A549 (cell line): Measurements from ENCODE around the gene ALDH16A1.

Experiments
- CBX8 ChIP-seq: fragments of 200-600 bp; sonication (generic); IDR thresholded peaks from 2 replicates; pipeline ENCODE4 v1.6.1; 2016
- CTCF ChIP-seq: fragments of >200 bp; sonication (Bioruptor Twin); formaldehyde crosslinking; IDR thresholded peaks from 3 replicates; pipeline ENCODE4 v1.5.1; 2016
- EP300 ChIP-seq, 2 experiments: fragments of >200 bp; sonication (Bioruptor Twin); formaldehyde crosslinking; IDR thresholded peaks; 2 replicates in 1 of 2; 3 replicates in 1 of 2; pipeline ENCODE4 v1.6.1; 2016 to 2017
- ESRRA ChIP-seq: fragments of 150-350 bp; IDR thresholded peaks from 2 replicates; pipeline ENCODE4 v1.6.1; 2014; ENCODE audit warnings: mild to moderate bottlenecking, low read length, borderline replicate concordance
- KDM1A ChIP-seq: fragments of 200-600 bp; sonication (generic); IDR thresholded peaks from 2 replicates; pipeline ENCODE4 v1.6.1; 2016; ENCODE audit warnings: low read depth, mild to moderate bottlenecking
- MAFK ChIP-seq: fragments of 450-650 bp; IDR thresholded peaks from 2 replicates; pipeline ENCODE4 v1.6.1; 2014; ENCODE audit not compliant: partially characterized antibody
- NFE2L2 ChIP-seq: fragments of 150-350 bp; conservative IDR thresholded peaks from 2 replicates; pipeline ENCODE4 v1.6.1; 2014; ENCODE audit warnings: low read length
- NPAS2 ChIP-seq: fragments of 250-450 bp; sonication (Bioruptor Pico); IDR thresholded peaks from 2 replicates; pipeline ENCODE4 v1.8.0; 2022; ENCODE audit warnings: mild to moderate bottlenecking, moderate library complexity, borderline replicate concordance
- POLR2A ChIP-seq: IDR thresholded peaks from 2 replicates; pipeline ENCODE4 v1.6.1; 2012; ENCODE audit warnings: mild to moderate bottlenecking, low read length
- RAD21 ChIP-seq, 2 experiments: fragments of >200 bp in 1 of 2; sonication (Bioruptor Twin) in 1 of 2; formaldehyde crosslinking in 1 of 2; IDR thresholded peaks in 1 of 2; conservative IDR thresholded peaks in 1 of 2; 2 replicates in 1 of 2; 3 replicates in 1 of 2; pipeline ENCODE4 v1.6.1; 2012 to 2018; ENCODE audit warnings: inconsistent platforms in 1 of 2
- TFCP2L1 ChIP-seq: fragments of 250-450 bp; sonication (Bioruptor Pico); IDR thresholded peaks from 2 replicates; pipeline ENCODE4 v1.5.0; 2021; ENCODE audit warnings: mild to moderate bottlenecking
- TF ChIP-seq, protein P1 (sequence below): IDR thresholded peaks from 2 replicates; pipeline ENCODE4 v1.6.1; 2012; ENCODE audit warnings: low read depth, borderline replicate concordance

GRCh38 chr19:49441210-49441959, 11.6 kb upstream of the ALDH16A1 start, which contains the start of gene SLC17A7:
- TF ChIP-seq CBX8 (no peak), CTCF (no peak), RAD21 (conservative IDR thresholded peaks at IDR 0.05 in 1 of 2, IDR thresholded peaks at IDR 0.05 in 1 of 2) (no peak), POLR2A (no peak), NPAS2 (CRISPR knock-in tag) (no peak), TFCP2L1 (CRISPR knock-in tag) (no peak), KDM1A (no peak), ESRRA (no peak), EP300 (IDR thresholded peaks at IDR 0.05) (no peak), NFE2L2 (no peak), MAFK (no peak)
- TF ChIP-seq, protein P1, sequence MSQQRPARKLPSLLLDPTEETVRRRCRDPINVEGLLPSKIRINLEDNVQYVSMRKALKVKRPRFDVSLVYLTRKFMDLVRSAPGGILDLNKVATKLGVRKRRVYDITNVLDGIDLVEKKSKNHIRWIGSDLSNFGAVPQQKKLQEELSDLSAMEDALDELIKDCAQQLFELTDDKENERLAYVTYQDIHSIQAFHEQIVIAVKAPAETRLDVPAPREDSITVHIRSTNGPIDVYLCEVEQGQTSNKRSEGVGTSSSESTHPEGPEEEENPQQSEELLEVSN: no peak
